SK-N-SH (cell line): ENCODE measurements around the gene KSR2. TPM values are rescaled to one million over a fixed set of nuclear protein-coding genes. Genes with fewer than 3 reads are reported as not detected.

Source experiments
- CTCF ChIA-PET: fragments of 300-600, 350-600 bp; formaldehyde crosslinking; extraction: SDS; loops from one replicate; lab custom pipeline; 2021; lab: Yijun Ruan, JAX
- POLR2A ChIA-PET: fragments of 350-600 bp; sonication (Branson Sonifier 250); formaldehyde crosslinking; extraction: SDS; loops from one replicate; lab custom pipeline; 2020; ENCODE audit warnings: antibody characterized with exemption, inconsistent platforms; lab: Yijun Ruan, JAX
- DNase-seq: peaks from one replicate; pipeline ENCODE4 v3.0.0; 2012
- H2AFZ ChIP-seq: fragments of 200-600 bp; sonication (generic); 2 replicates; pipeline ENCODE4 v1.8.1; 2016; ENCODE audit warnings: antibody characterized with exemption, mild to moderate bottlenecking, low read depth
- H3F3A ChIP-seq: fragments of 200-600 bp; sonication (generic); replicated peaks from 2 replicates; pipeline ENCODE3; 2016; ENCODE audit warnings: antibody characterized with exemption, mild to moderate bottlenecking; ENCODE audit not compliant: insufficient read depth
- H3K27ac ChIP-seq, 2 experiments: fragments of 200-500 bp in 1 of 2; fragments of 200-600 bp in 1 of 2; sonication (Bioruptor generic) in 1 of 2; sonication (generic), shearing (Covaris generic) in 1 of 2; 2 replicates each; pipeline versions ENCODE4 v1.5.1 to v1.6.1; 2014 to 2016; ENCODE audit warnings: low read depth in 2 of 2, inconsistent platforms in 1 of 2, low read length in 1 of 2, mild to moderate bottlenecking in 1 of 2, mixed read lengths in 1 of 2
- H3K27me3 ChIP-seq: fragments of 200-600 bp; sonication (generic), shearing (Covaris generic); 2 replicates; pipeline ENCODE4 v1.6.1; 2016; ENCODE audit warnings: mixed run types; ENCODE audit not compliant: insufficient read depth
- H3K36me3 ChIP-seq, 2 experiments: fragments of 200-500 bp in 1 of 2; fragments of 200-600 bp in 1 of 2; sonication (Bioruptor generic) in 1 of 2; sonication (generic) in 1 of 2; replicated peaks in 1 of 2; 2 replicates each; pipeline versions ENCODE3 to v1.5.1; 2014 to 2016; ENCODE audit warnings: low read length in 1 of 2, mild to moderate bottlenecking in 1 of 2; ENCODE audit not compliant: insufficient read depth in 2 of 2, control insufficient read depth in 1 of 2
- H3K4me1 ChIP-seq, 2 experiments: fragments of 200-500 bp in 1 of 2; fragments of 200-600 bp in 1 of 2; sonication (Bioruptor generic) in 1 of 2; sonication (generic), shearing (Covaris generic) in 1 of 2; 2 replicates each; pipeline versions ENCODE4 v1.5.1 to v1.6.1; 2014 to 2016; ENCODE audit warnings: low read depth in 1 of 2, low read length in 1 of 2, mixed run types in 1 of 2; ENCODE audit not compliant: insufficient read depth in 2 of 2, control insufficient read depth in 1 of 2
- H3K4me2 ChIP-seq: fragments of 200-600 bp; sonication (generic), shearing (Covaris generic); 2 replicates; pipeline ENCODE4 v1.6.1; 2017; ENCODE audit warnings: mixed run types
- H3K4me3 ChIP-seq, 2 experiments: fragments of 200-500 bp in 1 of 2; fragments of 200-600 bp in 1 of 2; sonication (Bioruptor generic) in 1 of 2; sonication (generic), shearing (Covaris generic) in 1 of 2; 2 replicates each; pipeline versions ENCODE4 v1.5.1 to v1.8.1; 2014 to 2016; ENCODE audit warnings: low read depth in 2 of 2, inconsistent platforms in 1 of 2, low read length in 1 of 2, mild to moderate bottlenecking in 1 of 2, mixed read lengths in 1 of 2, moderate library complexity in 1 of 2
- H3K79me2 ChIP-seq: fragments of 200-600 bp; sonication (generic); 2 replicates; pipeline ENCODE4 v1.8.1; 2017; ENCODE audit warnings: mild to moderate bottlenecking; ENCODE audit not compliant: insufficient read depth
- H3K9ac ChIP-seq: fragments of 200-600 bp; sonication (generic); 2 replicates; pipeline ENCODE4 v1.6.1; 2017; ENCODE audit warnings: mixed run types
- H3K9me2 ChIP-seq: fragments of 200-600 bp; sonication (generic); 2 replicates; pipeline ENCODE4 v1.6.1; 2017; ENCODE audit warnings: mixed run types
- H3K9me3 ChIP-seq: fragments of 200-600 bp; sonication (generic); 2 replicates; pipeline ENCODE4 v1.6.1; 2017; ENCODE audit warnings: mixed run types, mild to moderate bottlenecking, moderate library complexity
- H4K20me1 ChIP-seq: fragments of 200-600 bp; sonication (generic); 2 replicates; pipeline ENCODE4 v1.6.1; 2017; ENCODE audit warnings: mild to moderate bottlenecking, mixed run types; ENCODE audit not compliant: insufficient read depth
- CHD2 ChIP-seq: fragments of 150-350 bp; IDR thresholded peaks from 2 replicates; pipeline ENCODE4 v1.6.1; 2018; ENCODE audit warnings: low read length; ENCODE audit not compliant: partially characterized antibody
- CTCF ChIP-seq: fragments of 200-600 bp; sonication (generic); IDR thresholded peaks from 2 replicates; pipeline ENCODE4 v1.6.1; 2017; ENCODE audit warnings: antibody characterized with exemption, mild to moderate bottlenecking, moderate library complexity
- EP300 ChIP-seq, 2 experiments: IDR thresholded peaks; 2 replicates each; pipeline versions ENCODE4 v1.4.0 to v1.6.1; 2012; ENCODE audit warnings: borderline replicate concordance in 1 of 2, low read depth in 1 of 2, low read length in 1 of 2
- FOSL2 ChIP-seq: IDR thresholded peaks from 2 replicates; pipeline ENCODE4 v1.4.0; 2012; ENCODE audit warnings: low read depth, mild to moderate bottlenecking, moderate library complexity, borderline replicate concordance
- JUND ChIP-seq: IDR thresholded peaks from 2 replicates; pipeline ENCODE4 v1.4.0; 2012
- MXI1 ChIP-seq: IDR thresholded peaks from 2 replicates; pipeline ENCODE4 v1.6.1; 2012; ENCODE audit warnings: mild to moderate bottlenecking, low read depth, low read length, improper control_type of control experiment
- RAD21 ChIP-seq: IDR thresholded peaks from 2 replicates; pipeline ENCODE4 v1.6.1; 2012; ENCODE audit warnings: mild to moderate bottlenecking, low read length
- RCOR1 ChIP-seq: fragments of 150-350 bp; IDR thresholded peaks from 2 replicates; pipeline ENCODE4 v1.6.1; 2017; ENCODE audit warnings: antibody characterized with exemption, low read length
- REST ChIP-seq: IDR thresholded peaks from 2 replicates; pipeline ENCODE4 v1.6.1; 2012; ENCODE audit warnings: mild to moderate bottlenecking, low read depth, low read length, moderate library complexity
- RXRA ChIP-seq: IDR thresholded peaks from 2 replicates; pipeline ENCODE4 v1.4.0; 2012; ENCODE audit warnings: low read depth, mild to moderate bottlenecking, borderline replicate concordance
- SIN3A ChIP-seq: IDR thresholded peaks from 2 replicates; pipeline ENCODE4 v1.6.1; 2012; ENCODE audit warnings: low read depth, mild to moderate bottlenecking, low read length, moderate library complexity, borderline replicate concordance
- TAF1 ChIP-seq: IDR thresholded peaks from 2 replicates; pipeline ENCODE4 v1.6.1; 2012; ENCODE audit warnings: low read depth, mild to moderate bottlenecking, low read length, moderate library complexity, borderline replicate concordance
- ZBTB33 ChIP-seq: IDR thresholded peaks from 2 replicates; pipeline ENCODE4 v1.4.0; 2012; ENCODE audit warnings: low read depth, borderline replicate concordance
- WGBS: methylation state at CpG from one replicate; pipeline ENCODE4 v1.1.6; 2017; ENCODE audit warnings: low lambda C conversion rate; 5-methylcytosine and 5-hydroxymethylcytosine counted together
- polyA plus RNA-seq, 3 experiments: library from polyadenylated mRNA; depleted of rRNA; stranded (reverse); fragments of >200 nt; gene quantifications; 2 replicates each; pipeline ENCODE4 v1.2.3, GENCODE V29; 2012
- TF ChIP-seq, protein P1 (sequence below): IDR thresholded peaks from 2 replicates; pipeline ENCODE4 v1.4.0; 2012; ENCODE audit warnings: low read depth
- TF ChIP-seq, protein P2 (sequence below): fragments of 150-350 bp; IDR thresholded peaks from 2 replicates; pipeline ENCODE4 v1.6.1; 2016; ENCODE audit warnings: mild to moderate bottlenecking, low read depth, low read length
- TF ChIP-seq, protein P3 (sequence below): IDR thresholded peaks from 2 replicates; pipeline ENCODE4 v1.4.0; 2012; ENCODE audit warnings: low read depth, borderline replicate concordance

Gene KSR2
- polyA plus RNA-seq, 1 of the 3 experiments (the other 2 are of a cell fraction): 0.12 TPM

DNA sequence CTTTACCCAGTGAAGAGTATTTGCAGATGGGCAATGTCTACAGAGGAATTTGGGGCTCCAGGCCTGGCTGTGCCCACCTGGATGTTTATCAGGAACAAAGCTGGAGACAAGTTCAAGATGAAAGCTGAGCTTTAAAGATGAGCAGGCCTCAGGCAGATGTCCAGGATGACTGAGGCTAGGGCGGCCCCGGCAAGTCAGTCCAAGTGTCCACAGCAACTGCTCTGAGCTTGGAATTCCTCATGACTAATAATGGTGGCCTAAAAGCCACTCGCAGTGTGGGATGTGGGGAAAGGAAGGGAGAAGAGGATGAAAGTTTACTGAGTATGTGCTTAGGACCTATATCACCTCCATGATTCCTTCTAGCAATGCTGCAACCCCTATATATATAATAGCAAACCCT, 479.1 kb downstream of the KSR2 start:
- Histone ChIP-seq H3K27me3 (no peaks in the 10 kb centered on the region), H3K4me3 (no peak overlapping the region), H3K79me2 (no peaks in the 10 kb centered on the region), H3K9me3 (no peaks in the 10 kb centered on the region), H2AFZ (no peak overlapping the region), H3F3A (peaks cover 11% of the 10 kb centered on the region), H3K36me3 (no peaks in the 10 kb centered on the region), H3K4me2 (no peak overlapping the region)
- ChIA-PET CTCF (interaction anchor here (1.2 kb wide), 1 partner anchor 17 kb away, joined by 5 read pairs; no protein-coding TSS in a partner anchor), POLR2A (no interaction called here)
- 65% methylated on average over 3 of the region's 3 CpGs for WGBS
- TF ChIP-seq, protein P1, sequence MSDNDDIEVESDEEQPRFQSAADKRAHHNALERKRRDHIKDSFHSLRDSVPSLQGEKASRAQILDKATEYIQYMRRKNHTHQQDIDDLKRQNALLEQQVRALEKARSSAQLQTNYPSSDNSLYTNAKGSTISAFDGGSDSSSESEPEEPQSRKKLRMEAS: no peak
- no peak for TF ChIP-seq EP300 (IDR thresholded peaks at IDR 0.05; ENCODE audit: borderline replicate concordance in 1 of 2, low read depth in 1 of 2, low read length in 1 of 2)
- TF ChIP-seq RXRA: no peak
- no peak for TF ChIP-seq TAF1
- TF ChIP-seq RCOR1: no peak
- TF ChIP-seq, protein P2, sequence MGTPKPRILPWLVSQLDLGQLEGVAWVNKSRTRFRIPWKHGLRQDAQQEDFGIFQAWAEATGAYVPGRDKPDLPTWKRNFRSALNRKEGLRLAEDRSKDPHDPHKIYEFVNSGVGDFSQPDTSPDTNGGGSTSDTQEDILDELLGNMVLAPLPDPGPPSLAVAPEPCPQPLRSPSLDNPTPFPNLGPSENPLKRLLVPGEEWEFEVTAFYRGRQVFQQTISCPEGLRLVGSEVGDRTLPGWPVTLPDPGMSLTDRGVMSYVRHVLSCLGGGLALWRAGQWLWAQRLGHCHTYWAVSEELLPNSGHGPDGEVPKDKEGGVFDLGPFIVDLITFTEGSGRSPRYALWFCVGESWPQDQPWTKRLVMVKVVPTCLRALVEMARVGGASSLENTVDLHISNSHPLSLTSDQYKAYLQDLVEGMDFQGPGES: no peak
- no peak for TF ChIP-seq REST
- no peak for TF ChIP-seq CTCF
- TF ChIP-seq, protein P3, sequence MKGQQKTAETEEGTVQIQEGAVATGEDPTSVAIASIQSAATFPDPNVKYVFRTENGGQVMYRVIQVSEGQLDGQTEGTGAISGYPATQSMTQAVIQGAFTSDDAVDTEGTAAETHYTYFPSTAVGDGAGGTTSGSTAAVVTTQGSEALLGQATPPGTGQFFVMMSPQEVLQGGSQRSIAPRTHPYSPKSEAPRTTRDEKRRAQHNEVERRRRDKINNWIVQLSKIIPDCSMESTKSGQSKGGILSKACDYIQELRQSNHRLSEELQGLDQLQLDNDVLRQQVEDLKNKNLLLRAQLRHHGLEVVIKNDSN: no peak
- TF ChIP-seq ZBTB33: no peak
- TF ChIP-seq JUND: no peak
- no peak for TF ChIP-seq MXI1
- TF ChIP-seq FOSL2: no peak
- TF ChIP-seq CHD2: no peak
- no peak for TF ChIP-seq RAD21
- TF ChIP-seq SIN3A: no peak
- TF ChIP-seq, all 33 proteins: peak for 0
- H3K27ac ChIP-seq: no peak overlapping the region
- peaks cover 5 to 13% of the 10 kb centered on the region in 2 experiments; a peak in 2 of 4 replicates for H3K4me1 ChIP-seq
- no peak for DNase-seq
- H3K9ac ChIP-seq: no peak overlapping the region
- no peaks in the 10 kb centered on the region for H3K9me2 ChIP-seq
- H4K20me1 ChIP-seq: no peaks in the 10 kb centered on the region
